Measurements from ENCODE around the gene PRICKLE1. TPM values are rescaled to one million over a fixed set of nuclear protein-coding genes. Genes with fewer than 3 reads are reported as not detected.
A peak's percentile ranks its signal among the peaks of the same experiment; 100 is the strongest.
"Not testable (repeated sequence)": the region's sequence is repeated elsewhere in the genome, so short reads cannot be mapped to it uniquely, and the experiment has no call there.

The PRICKLE1 gene
- total RNA-seq, 1 experiment from 2014 or later: 1.8 TPM

- DNase-seq (ENCODE audit: low spot score): no peak
Observed at GRCh38 chr12:42556917-42557316, 32.6 kb downstream of the PRICKLE1 start.

GRCh38 chr12:42552822-42553221, 36.7 kb downstream of the PRICKLE1 start:
- no peak for DNase-seq (ENCODE audit: low spot score)

- DNase-seq (ENCODE audit: low spot score): no peak
Observed at GRCh38 chr12:42550800-42551199, 38.7 kb downstream of the PRICKLE1 start.

- DNase-seq (ENCODE audit: low spot score): no peak
Observed at GRCh38 chr12:42546709-42547108, 42.8 kb downstream of the PRICKLE1 start.

- DNase-seq (ENCODE audit: low spot score): no peak
Observed at GRCh38 chr12:42541965-42542364, 47.6 kb downstream of the PRICKLE1 start.

GRCh38 chr12:42541308-42541707, 48.2 kb downstream of the PRICKLE1 start:
- DNase-seq (ENCODE audit: low spot score): not testable (repeated sequence)

GRCh38 chr12:42539696-42540095, 49.9 kb downstream of the PRICKLE1 start:
- DNase-seq (ENCODE audit: low spot score): no peak

GRCh38 chr12:42538203-42538602, 51.3 kb downstream of the PRICKLE1 start:
- no peak for DNase-seq (ENCODE audit: low spot score)

- no peak for DNase-seq (ENCODE audit: low spot score)
Observed at GRCh38 chr12:42534184-42534838, 55.2 kb downstream of the PRICKLE1 start.

GRCh38 chr12:42530284-42530683, 59.3 kb downstream of the PRICKLE1 start:
- no peak for DNase-seq (ENCODE audit: low spot score)

GRCh38 chr12:42525444-42525843, 64.1 kb downstream of the PRICKLE1 start:
- no peak for DNase-seq (ENCODE audit: low spot score)

- no peak for DNase-seq (ENCODE audit: low spot score)
Observed at GRCh38 chr12:42524716-42525115, 64.8 kb downstream of the PRICKLE1 start.

GRCh38 chr12:42516573-42516972, 73.0 kb downstream of the PRICKLE1 start:
- no peak for DNase-seq (ENCODE audit: low spot score)

- DNase-seq (ENCODE audit: low spot score): no peak
Observed at GRCh38 chr12:42511656-42512055, 77.9 kb downstream of the PRICKLE1 start.

- DNase-seq (ENCODE audit: low spot score): no peak
Observed at GRCh38 chr12:42510823-42511222, 78.7 kb downstream of the PRICKLE1 start.

GRCh38 chr12:42508913-42509460, 80.6 kb downstream of the PRICKLE1 start:
- no peak for DNase-seq (ENCODE audit: low spot score)

GRCh38 chr12:42507565-42507964, 82.0 kb downstream of the PRICKLE1 start:
- no peak for DNase-seq (ENCODE audit: low spot score)

GRCh38 chr12:42507081-42507480, 82.5 kb downstream of the PRICKLE1 start:
- no peak for DNase-seq (ENCODE audit: low spot score)

- peak; percentile 8 for DNase-seq (ENCODE audit: low spot score)
Observed at GRCh38 chr12:42504049-42504448, 85.5 kb downstream of the PRICKLE1 start.

GRCh38 chr12:42502682-42503081, 86.9 kb downstream of the PRICKLE1 start:
- no peak for DNase-seq (ENCODE audit: low spot score)

- DNase-seq (ENCODE audit: low spot score): no peak
Observed at GRCh38 chr12:42498549-42499247, 90.8 kb downstream of the PRICKLE1 start.

- DNase-seq (ENCODE audit: low spot score): no peak
Observed at GRCh38 chr12:42496886-42497285, 92.7 kb downstream of the PRICKLE1 start.

- no peak for DNase-seq (ENCODE audit: low spot score)
Observed at GRCh38 chr12:42495244-42495643, 94.3 kb downstream of the PRICKLE1 start.

Measured in H4 (cell line).